Neural crest cell (in vitro differentiated cells): ENCODE measurements around the gene PLCB1. TPM values are rescaled to one million over a fixed set of nuclear protein-coding genes. Genes with fewer than 3 reads are reported as not detected.

ENCODE experiments used
- DNase-seq: peaks from one replicate; pipeline ENCODE4 v3.0.0; 2021; ENCODE audit warnings: low read depth, mixed read lengths, low spot score
- H3K27ac Mint-ChIP-seq: one replicate; pipeline ENCODE4 v1.8.0; 2021; ENCODE audit warnings: mild to moderate bottlenecking, mixed read lengths; ENCODE audit not compliant: unreplicated experiment
- H3K27me3 Mint-ChIP-seq: 2 replicates; pipeline ENCODE4 v1.8.0; 2021; ENCODE audit warnings: low read depth, mild to moderate bottlenecking, mixed read lengths
- H3K36me3 Mint-ChIP-seq: 2 replicates; pipeline ENCODE4 v1.8.0; 2021; ENCODE audit warnings: low read depth, mild to moderate bottlenecking, mixed read lengths
- H3K4me1 Mint-ChIP-seq: 2 replicates; pipeline ENCODE4 v1.8.0; 2021; ENCODE audit warnings: mixed read lengths
- H3K4me3 Mint-ChIP-seq: one replicate; pipeline ENCODE4 v1.8.0; 2021; ENCODE audit warnings: mild to moderate bottlenecking, mixed read lengths
- H3K9me3 Mint-ChIP-seq: 2 replicates; pipeline ENCODE4 v1.8.0; 2021; ENCODE audit warnings: mixed read lengths
- total RNA-seq: library from RNA; stranded (reverse); gene quantifications from 2 replicates; pipeline ENCODE4 v1.2.1, GENCODE V29; 2021
- TF ChIP-seq, protein P1 (sequence below): fragments of 200-600 bp; sonication (generic); conservative IDR thresholded peaks from 2 replicates; pipeline ENCODE4 v1.5.0; 2021; ENCODE audit warnings: antibody characterized with exemption, mild to moderate bottlenecking

Gene PLCB1
- total RNA-seq, 1 donor from 2014 or later: 13.7 TPM

DNA sequence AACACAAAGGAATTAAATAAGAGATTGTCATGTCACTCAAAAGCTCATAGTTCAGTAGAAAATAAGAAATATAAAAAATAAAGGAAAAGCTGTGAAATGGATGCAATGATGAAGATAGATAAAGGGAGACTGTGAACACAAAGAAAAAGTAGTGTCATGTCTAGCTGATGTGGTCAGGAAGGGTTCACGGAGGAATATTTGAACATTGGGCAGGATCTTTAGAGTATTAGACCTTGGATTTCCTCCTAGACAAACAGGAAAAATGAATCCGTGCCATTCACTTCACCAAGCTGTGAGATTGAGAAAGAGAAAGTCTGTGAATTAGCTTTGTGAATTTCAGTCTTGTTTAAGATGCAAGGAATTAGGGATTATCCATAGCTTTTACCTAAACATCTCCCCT lies 522.4 kb downstream of the PLCB1 start:
- Mint-ChIP-seq H3K36me3 (peaks cover 7% of the 10 kb centered on the region), H3K4me1 (peaks cover 15% of the 10 kb centered on the region), H3K9me3 (no peaks in the 10 kb centered on the region), H3K4me3 (no peak overlapping the region), H3K27ac (no peak overlapping the region), H3K27me3 (no peaks in the 10 kb centered on the region)
- TF ChIP-seq, protein P1, sequence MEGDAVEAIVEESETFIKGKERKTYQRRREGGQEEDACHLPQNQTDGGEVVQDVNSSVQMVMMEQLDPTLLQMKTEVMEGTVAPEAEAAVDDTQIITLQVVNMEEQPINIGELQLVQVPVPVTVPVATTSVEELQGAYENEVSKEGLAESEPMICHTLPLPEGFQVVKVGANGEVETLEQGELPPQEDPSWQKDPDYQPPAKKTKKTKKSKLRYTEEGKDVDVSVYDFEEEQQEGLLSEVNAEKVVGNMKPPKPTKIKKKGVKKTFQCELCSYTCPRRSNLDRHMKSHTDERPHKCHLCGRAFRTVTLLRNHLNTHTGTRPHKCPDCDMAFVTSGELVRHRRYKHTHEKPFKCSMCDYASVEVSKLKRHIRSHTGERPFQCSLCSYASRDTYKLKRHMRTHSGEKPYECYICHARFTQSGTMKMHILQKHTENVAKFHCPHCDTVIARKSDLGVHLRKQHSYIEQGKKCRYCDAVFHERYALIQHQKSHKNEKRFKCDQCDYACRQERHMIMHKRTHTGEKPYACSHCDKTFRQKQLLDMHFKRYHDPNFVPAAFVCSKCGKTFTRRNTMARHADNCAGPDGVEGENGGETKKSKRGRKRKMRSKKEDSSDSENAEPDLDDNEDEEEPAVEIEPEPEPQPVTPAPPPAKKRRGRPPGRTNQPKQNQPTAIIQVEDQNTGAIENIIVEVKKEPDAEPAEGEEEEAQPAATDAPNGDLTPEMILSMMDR: no peak
- no peak for DNase-seq

DNA sequence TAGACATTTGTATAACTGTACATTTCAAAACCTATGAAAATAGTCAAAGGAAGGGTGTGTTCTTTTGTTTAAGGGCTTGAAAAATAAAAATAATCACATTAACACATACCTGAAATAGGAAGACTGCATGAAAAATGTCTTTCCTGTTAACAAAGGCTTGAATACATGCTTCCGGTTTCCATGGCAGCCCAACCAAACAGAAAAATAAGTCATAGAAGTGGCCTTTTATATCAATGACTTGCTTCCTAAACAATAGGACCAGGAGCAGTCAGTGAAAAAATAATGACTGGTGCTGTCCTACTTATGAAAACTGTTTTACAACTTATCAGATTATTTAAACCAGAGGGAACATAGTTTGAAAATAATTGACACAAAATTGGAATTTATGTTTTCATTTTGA lies 524.3 kb downstream of the PLCB1 start:
- peaks cover 6% of the 10 kb centered on the region for H3K36me3 Mint-ChIP-seq
- H3K27ac Mint-ChIP-seq: no peak overlapping the region
- no peaks in the 10 kb centered on the region for H3K9me3 Mint-ChIP-seq
- no peaks in the 10 kb centered on the region for H3K27me3 Mint-ChIP-seq
- peaks cover 15% of the 10 kb centered on the region for H3K4me1 Mint-ChIP-seq
- TF ChIP-seq, protein P1: no peak
- no peak overlapping the region for H3K4me3 Mint-ChIP-seq
- no peak for DNase-seq

DNA sequence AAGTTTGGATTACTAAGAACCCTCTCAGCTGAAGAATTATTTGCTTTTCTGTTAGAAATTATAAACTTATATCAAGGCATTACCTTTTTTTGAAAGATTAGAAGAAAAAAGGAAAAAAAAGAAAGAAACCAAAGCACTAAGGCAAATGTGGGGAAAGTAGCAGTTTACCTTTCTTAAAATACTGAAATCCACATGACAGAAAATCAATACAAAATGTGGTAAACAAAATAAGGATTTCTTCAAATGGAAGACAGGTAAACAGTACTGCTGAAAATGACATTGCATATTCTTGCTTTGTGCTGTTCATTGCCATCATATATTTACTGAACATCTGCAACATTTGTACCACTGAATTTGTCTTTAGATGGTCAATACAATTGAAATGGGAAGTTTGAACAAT lies 525.6 kb downstream of the PLCB1 start:
- Mint-ChIP-seq H3K27ac (no peak overlapping the region), H3K27me3 (no peaks in the 10 kb centered on the region), H3K4me1 (peaks cover 14% of the 10 kb centered on the region), H3K36me3 (peaks cover 3% of the 10 kb centered on the region), H3K9me3 (no peaks in the 10 kb centered on the region), H3K4me3 (no peak overlapping the region)
- TF ChIP-seq, protein P1: no peak
- no peak for DNase-seq

DNA sequence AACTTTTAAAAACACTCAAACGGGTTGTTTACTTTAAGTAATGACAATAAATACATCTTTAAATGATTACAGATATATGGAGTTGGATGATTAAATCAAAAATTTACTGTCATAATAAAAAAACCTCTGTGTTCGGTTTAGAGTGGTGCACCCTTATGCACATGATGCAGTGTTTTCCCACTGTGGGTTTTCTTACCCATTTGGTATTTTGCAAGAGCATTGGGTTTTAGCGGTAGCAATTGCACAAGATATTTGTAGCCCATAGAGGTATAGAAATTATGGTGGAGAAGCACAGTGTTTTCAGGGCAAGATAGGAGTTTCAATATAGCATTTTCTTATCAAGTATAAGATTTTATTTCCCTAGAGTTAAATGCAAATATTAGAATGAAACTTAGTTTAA lies 526.0 kb downstream of the PLCB1 start:
- no peaks in the 10 kb centered on the region for H3K9me3 Mint-ChIP-seq
- peaks cover 3% of the 10 kb centered on the region for H3K36me3 Mint-ChIP-seq
- no peak overlapping the region for H3K4me3 Mint-ChIP-seq
- no peak for DNase-seq
- H3K27me3 Mint-ChIP-seq: no peaks in the 10 kb centered on the region
- TF ChIP-seq, protein P1: no peak
- peaks cover 11% of the 10 kb centered on the region for H3K4me1 Mint-ChIP-seq
- H3K27ac Mint-ChIP-seq: no peak overlapping the region

DNA sequence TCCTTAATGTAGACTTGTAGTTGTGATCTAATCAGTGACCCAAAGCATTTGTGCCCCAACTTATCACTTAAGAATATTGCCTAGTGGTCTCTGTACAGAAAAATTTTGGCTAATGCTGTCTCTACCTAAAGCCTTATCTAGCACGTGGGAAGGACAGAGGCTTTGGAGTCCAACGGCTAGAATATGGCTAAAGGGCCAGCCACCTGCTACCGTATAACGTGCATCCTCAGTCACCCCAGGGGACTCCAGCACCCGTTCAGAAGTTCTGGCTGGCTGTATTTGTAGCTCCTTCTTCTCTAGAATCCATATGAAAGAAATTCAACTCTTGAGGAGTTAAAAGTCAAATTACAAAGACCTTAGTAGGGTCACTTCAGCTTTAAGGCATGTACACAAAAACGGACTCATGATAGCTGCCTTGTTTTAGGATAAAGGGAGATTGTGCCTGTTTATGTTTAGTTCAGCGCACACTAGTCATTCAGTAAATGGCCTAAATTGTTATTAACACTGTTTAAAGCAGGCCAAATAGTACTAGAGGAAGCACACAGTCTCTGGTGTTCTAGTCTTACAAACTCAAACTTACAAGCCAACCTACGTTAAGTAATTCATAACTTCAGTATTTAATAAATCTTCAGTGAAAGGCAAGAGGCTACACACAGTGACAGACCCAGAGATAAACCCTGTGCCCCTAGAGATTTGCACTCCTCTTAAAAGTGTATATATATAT lies 529.3 kb downstream of the PLCB1 start:
- no peak overlapping the region for H3K4me3 Mint-ChIP-seq
- DNase-seq: no peak

More for the DNA sequence above, 529.3 kb downstream of the PLCB1 start:
- Mint-ChIP-seq H3K36me3 (peaks cover 3% of the 10 kb centered on the region), H3K27ac (no peak overlapping the region), H3K4me1 (peaks cover 6% of the 10 kb centered on the region), H3K9me3 (no peaks in the 10 kb centered on the region), H3K27me3 (no peaks in the 10 kb centered on the region)
- TF ChIP-seq, protein P1: no peak
